Left lung (tissue), 10 donors: Measurements from ENCODE around the gene MYBPC2. TPM values are rescaled to one million over a fixed set of nuclear protein-coding genes. Genes with fewer than 3 reads are reported as not detected.

Experiments
- ATAC-seq: fragments of 200-7000 bp; cut with Tn5 transposase; one replicate; pipeline ENCODE4 v1.9.1; 2020; ENCODE audit warnings: moderate library complexity
- DNase-seq, 4 donors: peaks; one replicate each; pipeline ENCODE4 v3.0.0-alpha.2; 2013 to 2020
- H3K27ac ChIP-seq, 2 donors: fragments of 200-600 bp; sonication (generic) in 1 of 2; one replicate each; pipeline versions ENCODE4 v1.5.0 to v1.8.0; 2020 to 2021
- H3K27me3 ChIP-seq, 2 donors: fragments of 200-600 bp; sonication (generic) in 1 of 2; one replicate each; pipeline versions ENCODE4 v1.5.0 to v1.8.0; 2020 to 2021
- H3K36me3 ChIP-seq, 2 donors: fragments of 200-600 bp; sonication (generic) in 1 of 2; one replicate each; pipeline versions ENCODE4 v1.5.0 to v1.8.0; 2020 to 2021
- H3K4me1 ChIP-seq, 2 donors: fragments of 200-600 bp; one replicate each; pipeline ENCODE4 v1.8.0; 2021
- H3K4me3 ChIP-seq, 2 donors: fragments of 200-600 bp; sonication (generic) in 1 of 2; one replicate each; pipeline versions ENCODE4 v1.5.0 to v1.8.0; 2020 to 2021; ENCODE audit warnings: mild to moderate bottlenecking in 1 of 2
- H3K9me3 ChIP-seq, 2 donors: fragments of 200-600 bp; sonication (generic) in 1 of 2; one replicate each; pipeline versions ENCODE4 v1.5.0 to v1.8.0; 2020 to 2021
- intact Hi-C, 2 donors: fragments of 100-400 bp; cut with DNase I; formaldehyde crosslinking; loops; one replicate each; pipeline versions ENCODE4 v1.11.2 to v1.14.2; 2022
- polyA plus RNA-seq, 6 donors: library from polyadenylated mRNA; unstranded; fragments of 120-200 nt; gene quantifications; one replicate each; pipeline ENCODE4 v1.2.1, GENCODE V29; 2013; ENCODE audit not compliant: insufficient read length in 6 of 6
- total RNA-seq, 2 donors: library from RNA; stranded (reverse); fragmentation: NEBNext Ultra II Directional; extraction: Animal tissue kit (Norgen Biotek cat#: 25700); gene quantifications; one replicate each; pipeline ENCODE4 v1.2.1, GENCODE V29; 2021
- TF ChIP-seq, protein P1 (sequence below), 2 donors: fragments of 200-600 bp; sonication (generic) in 1 of 2; IDR thresholded peaks; one replicate each; pipeline versions ENCODE4 v1.5.0 to v1.8.0; 2021; ENCODE audit warnings: antibody characterized with exemption in 2 of 2
- donor health status: DM: no; HTN: yes; CAD: no.
- donor health status: DM: no; HTN: no; CAD: no.

MYBPC2 gene
- total and polyA plus RNA-seq, 8 donors = 0.06 to 0.70 (median 0.21) TPM; not detected in 2

DNA sequence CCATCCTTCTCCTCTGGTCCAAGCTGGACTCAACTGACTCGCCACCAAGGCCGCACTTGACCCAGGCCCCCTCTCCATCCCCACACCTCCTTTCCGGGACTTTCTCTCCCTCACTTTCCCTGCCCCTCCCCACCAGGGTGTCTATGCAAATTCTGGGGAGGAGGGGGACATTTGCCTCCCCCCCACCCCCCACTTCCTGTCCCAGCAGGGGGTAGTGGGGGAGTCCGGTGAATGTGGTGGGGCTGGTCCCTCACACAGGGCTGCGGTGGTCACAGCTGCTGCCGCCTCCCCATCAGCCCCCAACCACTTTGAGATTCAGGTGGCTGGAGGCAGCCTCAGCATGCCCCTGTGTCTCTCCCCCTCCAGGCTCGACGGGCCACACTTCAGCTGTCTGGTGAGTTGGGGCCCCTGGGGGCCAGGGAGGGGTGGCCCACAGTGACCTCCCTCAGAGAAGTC lies 13.1 kb upstream of the MYBPC2 start:
- DNase-seq (no peak), ATAC-seq (no peak)
- no peak overlapping the region for H3K4me3 ChIP-seq
- no peaks in the 10 kb centered on the region for H3K36me3 ChIP-seq
- no peak overlapping the region for H3K27ac ChIP-seq
- TF ChIP-seq, protein P1, sequence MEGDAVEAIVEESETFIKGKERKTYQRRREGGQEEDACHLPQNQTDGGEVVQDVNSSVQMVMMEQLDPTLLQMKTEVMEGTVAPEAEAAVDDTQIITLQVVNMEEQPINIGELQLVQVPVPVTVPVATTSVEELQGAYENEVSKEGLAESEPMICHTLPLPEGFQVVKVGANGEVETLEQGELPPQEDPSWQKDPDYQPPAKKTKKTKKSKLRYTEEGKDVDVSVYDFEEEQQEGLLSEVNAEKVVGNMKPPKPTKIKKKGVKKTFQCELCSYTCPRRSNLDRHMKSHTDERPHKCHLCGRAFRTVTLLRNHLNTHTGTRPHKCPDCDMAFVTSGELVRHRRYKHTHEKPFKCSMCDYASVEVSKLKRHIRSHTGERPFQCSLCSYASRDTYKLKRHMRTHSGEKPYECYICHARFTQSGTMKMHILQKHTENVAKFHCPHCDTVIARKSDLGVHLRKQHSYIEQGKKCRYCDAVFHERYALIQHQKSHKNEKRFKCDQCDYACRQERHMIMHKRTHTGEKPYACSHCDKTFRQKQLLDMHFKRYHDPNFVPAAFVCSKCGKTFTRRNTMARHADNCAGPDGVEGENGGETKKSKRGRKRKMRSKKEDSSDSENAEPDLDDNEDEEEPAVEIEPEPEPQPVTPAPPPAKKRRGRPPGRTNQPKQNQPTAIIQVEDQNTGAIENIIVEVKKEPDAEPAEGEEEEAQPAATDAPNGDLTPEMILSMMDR (IDR thresholded peaks at IDR 0.05) = no peak
- H3K27me3 ChIP-seq = peaks cover 18 to 66% of the 10 kb centered on the region in 2 donors
- peaks cover 0 to 30% of the 10 kb centered on the region in 2 donors for H3K4me1 ChIP-seq
- H3K9me3 ChIP-seq = no peaks in the 10 kb centered on the region
- intact Hi-C loops = loop anchor here in 1 of 2 donors (10.0 kb wide), 1 partner anchor 55 kb away; the partner anchor contains the start of gene NAPSA

DNA sequence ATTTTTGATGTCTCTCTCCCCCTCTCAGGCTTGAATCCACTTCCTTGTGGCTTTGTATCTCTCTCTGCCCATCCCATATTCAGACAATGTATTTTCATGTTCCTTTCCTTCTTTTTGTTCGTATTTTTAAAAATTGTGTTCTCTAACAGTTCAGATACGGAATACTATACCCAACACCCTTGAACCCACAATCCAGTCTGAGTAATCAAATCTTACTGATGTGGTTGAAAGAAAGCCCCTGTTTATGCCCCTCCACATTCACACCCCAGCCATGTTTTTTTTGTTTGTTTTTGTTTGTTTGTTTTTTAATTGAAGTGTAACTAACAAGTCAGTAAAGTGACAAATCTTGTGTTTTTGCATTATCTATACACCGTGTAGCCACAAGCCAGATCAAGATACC lies 12.6 kb upstream of the MYBPC2 start:
- H3K27me3 ChIP-seq = peaks cover 18 to 66% of the 10 kb centered on the region in 2 donors
- peaks cover 0 to 24% of the 10 kb centered on the region in 2 donors for H3K4me1 ChIP-seq
- ATAC-seq (no peak), DNase-seq (no peak)
- intact Hi-C loops = no loop called here
- no peak overlapping the region for H3K27ac ChIP-seq
- H3K9me3 ChIP-seq = no peaks in the 10 kb centered on the region
- TF ChIP-seq, protein P1 (IDR thresholded peaks at IDR 0.05) = no peak
- no peaks in the 10 kb centered on the region for H3K36me3 ChIP-seq
- H3K4me3 ChIP-seq = no peak overlapping the region

GRCh38 chr19:50420808-50421207 lies 11.9 kb upstream of the MYBPC2 start:
- peaks cover 18 to 66% of the 10 kb centered on the region in 2 donors for H3K27me3 ChIP-seq
- intact Hi-C loops = no loop called here
- H3K4me3 ChIP-seq = no peak overlapping the region
- TF ChIP-seq, protein P1 (IDR thresholded peaks at IDR 0.05) = no peak
- no peak for DNase-seq
- peaks cover 0 to 18% of the 10 kb centered on the region in 2 donors for H3K4me1 ChIP-seq
- no peak for ATAC-seq
- no peak overlapping the region for H3K27ac ChIP-seq
- no peaks in the 10 kb centered on the region for H3K36me3 ChIP-seq
- H3K9me3 ChIP-seq = no peaks in the 10 kb centered on the region

GRCh38 chr19:50422397-50423278 lies 10.1 kb upstream of the MYBPC2 start:
- no peak for ATAC-seq
- no peak overlapping the region for H3K27ac ChIP-seq
- intact Hi-C loops = no loop called here
- DNase-seq = no peak
- TF ChIP-seq, protein P1 (IDR thresholded peaks at IDR 0.05) = no peak
- H3K36me3 ChIP-seq = no peaks in the 10 kb centered on the region
- peaks cover 0 to 10% of the 10 kb centered on the region in 2 donors for H3K4me1 ChIP-seq
- H3K4me3 ChIP-seq = no peak overlapping the region
- peaks cover 18 to 61% of the 10 kb centered on the region in 2 donors for H3K27me3 ChIP-seq
- H3K9me3 ChIP-seq = no peaks in the 10 kb centered on the region
